ENCODE measurements around the gene BCL7B.
A peak's percentile ranks its signal among the peaks of the same experiment; 100 is the strongest.
"Not testable (repeated sequence)": the region's sequence is repeated elsewhere in the genome, so short reads cannot be mapped to it uniquely, and the experiment has no call there.

The BCL7B gene

GRCh38 chr7:73557397-73558257, at the start of gene BCL7B:
Gene BCL7B (minus strand): TSS chr7:73557690. CDS start chr7:73557578, 112 bp downstream.
- peak; percentile 72 for DNase-seq

GRCh38 chr7:73605601-73606220, 48.2 kb upstream of the BCL7B start:
- DNase-seq, result no peak

- no peak for DNase-seq
Measured at GRCh38 chr7:73602721-73603651, 45.5 kb upstream of the BCL7B start.

- DNase-seq, result no peak
Measured at GRCh38 chr7:73599916-73600315, 42.4 kb upstream of the BCL7B start.

GRCh38 chr7:73599151-73599882, 41.8 kb upstream of the BCL7B start:
- DNase-seq, result no peak

- DNase-seq, result no peak
Measured at GRCh38 chr7:73597978-73598782, 40.7 kb upstream of the BCL7B start.

- no peak for DNase-seq
Measured at GRCh38 chr7:73596191-73597065, 38.9 kb upstream of the BCL7B start.

GRCh38 chr7:73595358-73595757, 37.9 kb upstream of the BCL7B start:
- DNase-seq, result no peak

- no peak for DNase-seq
Measured at GRCh38 chr7:73593207-73594045, 35.9 kb upstream of the BCL7B start.

GRCh38 chr7:73586911-73587310, 29.4 kb upstream of the BCL7B start:
- no peak for DNase-seq

GRCh38 chr7:73585196-73585595, 27.7 kb upstream of the BCL7B start:
- DNase-seq, result no peak

- DNase-seq, result no peak
Measured at GRCh38 chr7:73582664-73583202, 25.2 kb upstream of the BCL7B start.

- DNase-seq, result not testable (repeated sequence)
Measured at GRCh38 chr7:73581006-73581405, 23.5 kb upstream of the BCL7B start.

GRCh38 chr7:73578342-73579128, 21.0 kb upstream of the BCL7B start, which contains the start of gene TBL2:
Gene TBL2 (minus strand): TSS chr7:73578579. CDS start chr7:73578549, 30 bp downstream.
- DNase-seq, result peak; percentile 98

GRCh38 chr7:73577627-73578341, 20.3 kb upstream of the BCL7B start:
- DNase-seq, result peak; percentile 34

- no peak for DNase-seq
Measured at GRCh38 chr7:73573791-73574190, 16.3 kb upstream of the BCL7B start.

GRCh38 chr7:73573276-73573675, 15.8 kb upstream of the BCL7B start:
- DNase-seq, result no peak

- DNase-seq, result no peak
Measured at GRCh38 chr7:73572767-73573186, 15.3 kb upstream of the BCL7B start.
